Stomach smooth muscle (tissue), 2 donors: ENCODE results near the gene DAZAP2.

Source experiments
- H3K27ac ChIP-seq: one replicate; pipeline ENCODE4 v1.7.0; 2013; ENCODE audit warnings: mild to moderate bottlenecking, low read length, inconsistent platforms
- H3K27me3 ChIP-seq, 2 donors: one replicate each; pipeline ENCODE4 v1.7.0; 2013; ENCODE audit warnings: low read length in 2 of 2; ENCODE audit not compliant: insufficient read depth in 2 of 2, control insufficient read depth in 1 of 2
- H3K36me3 ChIP-seq, 2 donors: one replicate each; pipeline ENCODE4 v1.7.0; 2013; ENCODE audit warnings: low read length in 2 of 2; ENCODE audit not compliant: control insufficient read depth in 2 of 2, insufficient read depth in 2 of 2
- H3K4me1 ChIP-seq: one replicate; pipeline ENCODE4 v1.7.0; 2013; ENCODE audit warnings: low read length; ENCODE audit not compliant: control insufficient read depth, insufficient read depth
- H3K4me3 ChIP-seq, 2 donors: one replicate each; pipeline ENCODE4 v1.7.0; 2013; ENCODE audit warnings: low read length in 2 of 2
- H3K9ac ChIP-seq, 2 donors: one replicate each; pipeline ENCODE4 v1.7.0; 2013; ENCODE audit warnings: low read length in 2 of 2, mild to moderate bottlenecking in 1 of 2
- H3K9me3 ChIP-seq, 2 donors: one replicate each; pipeline ENCODE4 v1.7.0; 2013; ENCODE audit warnings: low read length in 2 of 2; ENCODE audit not compliant: control insufficient read depth in 2 of 2
- donor health status: healthy.
- donor health status: Pancreatic carcinoma.

DAZAP2 gene

GRCh38 chr12:51199366-51199945 is 39.2 kb upstream of the DAZAP2 start:
- Histone ChIP-seq H3K36me3 (peaks cover 10 to 22% of the 10 kb centered on the region in 2 donors), H3K27me3 (no peaks in the 10 kb centered on the region), H3K27ac (no peak overlapping the region), H3K9ac (no peak overlapping the region), H3K9me3 (no peaks in the 10 kb centered on the region), H3K4me3 (no peak overlapping the region), H3K4me1 (no peaks in the 10 kb centered on the region)

- Histone ChIP-seq H3K9ac (no peak overlapping the region), H3K9me3 (no peaks in the 10 kb centered on the region), H3K4me3 (no peak overlapping the region), H3K4me1 (no peaks in the 10 kb centered on the region), H3K27me3 (no peaks in the 10 kb centered on the region), H3K36me3 (peaks cover 7 to 22% of the 10 kb centered on the region in 2 donors), H3K27ac (no peak overlapping the region)
Measured at GRCh38 chr12:51200156-51200555, 38.5 kb upstream of the DAZAP2 start.

GRCh38 chr12:51200806-51201205 is 37.8 kb upstream of the DAZAP2 start:
- Histone ChIP-seq H3K27ac (no peak overlapping the region), H3K36me3 (peaks cover 7 to 20% of the 10 kb centered on the region in 2 donors)

GRCh38 chr12:51202718-51203117 is 35.9 kb upstream of the DAZAP2 start:
- H3K9ac ChIP-seq, result no peak overlapping the region
- no peak overlapping the region for H3K4me3 ChIP-seq
- H3K27ac ChIP-seq, result no peak overlapping the region
- no peaks in the 10 kb centered on the region for H3K4me1 ChIP-seq
- no peaks in the 10 kb centered on the region for H3K27me3 ChIP-seq
- H3K9me3 ChIP-seq, result no peaks in the 10 kb centered on the region
- H3K36me3 ChIP-seq, result peaks cover 2 to 20% of the 10 kb centered on the region in 2 donors

More at GRCh38 chr12:51200806-51201205, 37.8 kb upstream of the DAZAP2 start:
- H3K27me3 ChIP-seq, result no peaks in the 10 kb centered on the region
- H3K4me1 ChIP-seq, result no peaks in the 10 kb centered on the region
- no peak overlapping the region for H3K9ac ChIP-seq
- no peaks in the 10 kb centered on the region for H3K9me3 ChIP-seq
- H3K4me3 ChIP-seq, result no peak overlapping the region

GRCh38 chr12:51205350-51205749 is 33.3 kb upstream of the DAZAP2 start:
- Histone ChIP-seq H3K36me3 (peaks cover 3 to 15% of the 10 kb centered on the region in 2 donors), H3K27me3 (no peaks in the 10 kb centered on the region), H3K27ac (no peak overlapping the region), H3K9ac (no peak overlapping the region), H3K9me3 (no peaks in the 10 kb centered on the region), H3K4me3 (no peak overlapping the region), H3K4me1 (no peaks in the 10 kb centered on the region)

- peaks cover 3 to 20% of the 10 kb centered on the region in 2 donors for H3K36me3 ChIP-seq
- H3K9me3 ChIP-seq, result no peaks in the 10 kb centered on the region
Measured at GRCh38 chr12:51208016-51208660, 30.5 kb upstream of the DAZAP2 start.

GRCh38 chr12:51209259-51209658 is 29.4 kb upstream of the DAZAP2 start:
- no peak overlapping the region for H3K27ac ChIP-seq
- no peaks in the 10 kb centered on the region for H3K9me3 ChIP-seq
- H3K36me3 ChIP-seq, result peaks cover 3 to 12% of the 10 kb centered on the region in 2 donors
- no peak overlapping the region for H3K9ac ChIP-seq
- no peaks in the 10 kb centered on the region for H3K27me3 ChIP-seq
- H3K4me1 ChIP-seq, result no peaks in the 10 kb centered on the region
- no peak overlapping the region for H3K4me3 ChIP-seq

More at GRCh38 chr12:51208016-51208660, 30.5 kb upstream of the DAZAP2 start:
- H3K27ac ChIP-seq, result no peak overlapping the region
- H3K4me1 ChIP-seq, result no peaks in the 10 kb centered on the region
- no peak overlapping the region for H3K9ac ChIP-seq
- H3K4me3 ChIP-seq, result no peak overlapping the region
- H3K27me3 ChIP-seq, result no peaks in the 10 kb centered on the region

GRCh38 chr12:51210690-51211395 is 27.8 kb upstream of the DAZAP2 start:
- no peaks in the 10 kb centered on the region for H3K9me3 ChIP-seq
- no peaks in the 10 kb centered on the region for H3K4me1 ChIP-seq
- no peaks in the 10 kb centered on the region for H3K27me3 ChIP-seq
- no peak overlapping the region for H3K4me3 ChIP-seq
- H3K9ac ChIP-seq, result no peak overlapping the region
- H3K36me3 ChIP-seq, result peaks cover 3 to 12% of the 10 kb centered on the region in 2 donors
- H3K27ac ChIP-seq, result no peak overlapping the region

- Histone ChIP-seq H3K27me3 (no peaks in the 10 kb centered on the region), H3K27ac (no peak overlapping the region), H3K4me3 (no peak overlapping the region), H3K4me1 (peaks cover 15% of the 10 kb centered on the region), H3K9ac (no peak overlapping the region), H3K9me3 (no peaks in the 10 kb centered on the region), H3K36me3 (peaks cover 0 to 6% of the 10 kb centered on the region in 2 donors)
Measured at GRCh38 chr12:51214895-51215294, 23.7 kb upstream of the DAZAP2 start.

- peak overlapping the region; percentile 73 to 81 for H3K4me3 ChIP-seq
- H3K9me3 ChIP-seq, result no peaks in the 10 kb centered on the region
- no peaks in the 10 kb centered on the region for H3K36me3 ChIP-seq
- no peaks in the 10 kb centered on the region for H3K27me3 ChIP-seq
- H3K27ac ChIP-seq, result peak overlapping the region; percentile 90
- H3K9ac ChIP-seq, result peak overlapping the region; percentile 75 to 80
- H3K4me1 ChIP-seq, result peaks cover 15% of the 10 kb centered on the region
Measured at GRCh38 chr12:51216642-51217041, 22.0 kb upstream of the DAZAP2 start.
